T-helper 22 cell (primary cell): ENCODE data around the gene DHRS3.
"Not testable (repeated sequence)": the region's sequence is repeated elsewhere in the genome, so short reads cannot be mapped to it uniquely, and the experiment has no call there.

Experiments used
- DNase-seq: peaks from one replicate; pipeline ENCODE4 v3.0.0-alpha.2; 2020; ENCODE audit warnings: low read depth

DHRS3 gene

GRCh38 chr1:12574757-12575139 is 43.3 kb downstream of the DHRS3 start:
- DNase-seq, result no peak

DNA sequence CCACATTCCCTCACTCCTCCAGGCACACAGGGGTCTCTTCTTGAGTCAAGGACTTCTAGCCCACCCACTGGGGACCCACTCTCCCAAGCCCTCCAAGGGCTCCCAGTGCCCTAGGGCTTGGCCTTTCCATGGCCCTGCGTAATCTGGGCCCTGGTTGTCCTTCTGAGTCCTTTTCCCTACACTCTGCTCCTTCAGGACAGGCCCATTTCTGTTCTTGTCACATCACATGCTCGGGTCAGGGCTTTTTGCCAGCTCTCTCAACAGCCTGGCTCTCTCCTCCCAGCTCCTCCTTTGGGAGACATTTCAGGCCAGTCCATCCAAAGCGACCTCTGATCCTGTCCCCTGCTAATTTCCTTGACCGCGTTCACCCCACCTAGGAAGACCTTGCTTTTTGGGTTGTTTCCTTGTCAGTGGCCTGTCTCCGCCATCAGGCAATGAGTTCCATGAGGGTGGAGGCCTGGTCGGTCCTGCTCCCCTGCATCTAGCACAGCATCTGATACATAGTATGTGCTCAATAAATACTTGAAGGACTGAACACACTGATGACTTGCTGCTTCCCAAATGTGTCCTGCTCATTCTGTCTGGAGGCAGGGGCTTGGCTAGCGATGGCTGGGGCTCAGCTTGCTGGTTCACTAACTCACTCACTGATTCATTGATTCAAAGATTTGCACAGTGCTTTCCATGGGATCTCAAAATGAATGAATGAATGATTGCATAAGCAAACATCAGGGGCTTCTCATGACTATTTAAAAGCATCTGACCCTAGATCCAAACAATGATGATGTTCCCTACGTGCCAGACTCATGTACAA is 44.8 kb downstream of the DHRS3 start:
- DNase-seq, result no peak

DNA sequence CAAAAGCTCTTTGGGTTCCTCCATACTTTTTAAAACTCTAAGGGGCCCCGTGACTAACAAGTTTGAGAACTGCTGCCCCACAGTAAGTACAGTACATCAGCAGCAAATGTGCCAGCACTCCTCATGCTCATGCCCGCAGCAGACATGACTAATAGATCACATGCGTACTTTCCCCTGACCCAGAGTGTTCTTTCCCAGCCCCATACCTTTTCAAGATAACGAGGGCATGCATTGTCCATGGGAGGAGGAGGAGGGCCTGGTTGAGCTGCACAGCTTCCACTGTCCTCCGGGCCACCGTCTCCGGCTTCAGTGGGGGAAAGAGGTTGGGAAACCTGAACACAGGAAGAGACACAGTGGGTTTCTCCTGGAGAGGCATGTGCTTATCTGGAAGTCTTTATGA is 45.5 kb downstream of the DHRS3 start:
- no peak for DNase-seq

DNA sequence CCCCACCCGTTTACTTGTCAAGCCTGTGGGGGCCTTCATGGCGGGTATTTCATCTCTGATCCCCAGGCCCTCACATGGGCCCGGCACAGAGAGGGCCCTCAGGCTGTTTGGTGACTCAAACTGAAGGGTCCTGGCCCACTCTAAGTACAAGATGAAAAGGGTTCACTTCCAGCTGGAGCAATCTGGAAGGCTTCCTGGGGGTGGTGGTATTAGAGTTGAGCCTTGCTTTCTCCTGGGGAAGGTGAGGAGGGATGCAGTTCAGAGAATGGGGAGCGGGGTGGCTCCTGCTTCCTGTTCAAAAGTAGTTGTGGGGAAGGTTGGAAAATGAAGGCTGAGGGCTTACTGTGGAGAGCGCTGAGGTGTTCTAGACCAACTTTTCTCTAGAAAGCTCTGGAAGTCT is 47.7 kb downstream of the DHRS3 start:
- DNase-seq, result no peak

GRCh38 chr1:12568009-12568767 is 49.8 kb downstream of the DHRS3 start:
- no peak for DNase-seq

DNA sequence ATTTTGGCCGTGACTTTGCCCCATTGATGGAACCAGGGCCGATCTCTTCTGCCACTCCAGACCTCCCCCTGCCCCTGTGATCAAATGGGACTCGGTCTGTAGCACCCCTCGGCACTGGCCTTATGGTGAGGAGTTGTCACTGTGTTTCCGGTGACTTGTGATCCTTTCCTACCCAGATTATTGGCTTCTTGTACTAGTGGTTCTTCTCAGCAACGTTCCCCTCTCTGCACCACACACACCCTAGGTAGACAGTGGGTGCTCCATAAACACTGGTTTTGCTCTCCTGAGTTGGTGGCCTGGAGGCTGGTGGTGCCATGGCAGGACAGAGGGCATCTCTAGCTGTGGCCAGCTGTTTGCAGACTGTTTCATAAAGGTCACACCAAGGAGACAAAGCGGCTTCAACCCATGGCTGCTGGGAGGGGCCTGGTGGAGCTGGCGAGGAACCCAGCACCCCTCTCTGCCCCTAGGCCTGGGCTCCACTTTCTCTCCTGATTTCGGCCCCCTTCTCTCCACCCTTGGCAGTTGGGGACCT is 50.7 kb downstream of the DHRS3 start:
- no peak for DNase-seq

DNA sequence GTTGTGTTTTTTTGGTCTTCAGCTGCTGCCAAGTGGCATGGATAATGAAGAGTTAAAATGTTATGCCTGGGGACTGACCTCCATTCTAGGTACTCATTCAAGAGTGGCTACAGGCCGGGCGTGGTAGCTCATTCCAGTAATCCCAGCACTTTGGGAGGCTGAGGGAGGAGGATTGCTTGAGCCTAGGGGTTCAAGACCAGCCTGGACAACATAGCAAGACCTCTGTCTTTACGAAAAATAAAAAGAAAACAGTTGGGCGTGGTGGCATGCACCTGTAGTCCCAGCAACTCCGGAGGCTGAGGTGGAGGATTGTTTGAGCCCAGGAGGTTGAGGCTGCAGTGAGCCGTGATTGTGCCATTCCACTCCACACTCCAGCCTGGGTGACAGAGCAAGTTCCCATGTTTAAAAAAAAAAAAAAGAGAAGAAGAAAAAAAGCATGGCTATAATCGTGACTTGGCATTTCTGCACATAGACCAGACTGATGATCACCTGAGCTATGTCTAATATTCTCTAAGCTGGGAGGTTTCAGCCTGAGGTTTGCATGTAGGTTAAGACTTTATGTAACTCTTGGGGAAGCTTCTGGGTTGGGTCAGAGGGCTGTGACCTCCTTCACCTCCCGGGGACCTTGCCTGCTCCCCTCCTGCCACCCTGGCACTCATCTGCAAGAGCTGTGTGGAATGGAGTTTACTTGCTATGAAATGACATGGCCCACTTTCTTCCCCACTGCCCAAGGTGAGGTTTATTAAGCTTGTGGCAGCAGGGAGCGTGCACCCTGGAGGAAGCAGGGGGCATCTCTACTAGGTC is 51.3 kb downstream of the DHRS3 start:
- DNase-seq, result no peak

GRCh38 chr1:12565966-12566352 is 52.1 kb downstream of the DHRS3 start:
- DNase-seq, result no peak

- no peak for DNase-seq
Observed at GRCh38 chr1:12565094-12565965, 52.7 kb downstream of the DHRS3 start.

DNA sequence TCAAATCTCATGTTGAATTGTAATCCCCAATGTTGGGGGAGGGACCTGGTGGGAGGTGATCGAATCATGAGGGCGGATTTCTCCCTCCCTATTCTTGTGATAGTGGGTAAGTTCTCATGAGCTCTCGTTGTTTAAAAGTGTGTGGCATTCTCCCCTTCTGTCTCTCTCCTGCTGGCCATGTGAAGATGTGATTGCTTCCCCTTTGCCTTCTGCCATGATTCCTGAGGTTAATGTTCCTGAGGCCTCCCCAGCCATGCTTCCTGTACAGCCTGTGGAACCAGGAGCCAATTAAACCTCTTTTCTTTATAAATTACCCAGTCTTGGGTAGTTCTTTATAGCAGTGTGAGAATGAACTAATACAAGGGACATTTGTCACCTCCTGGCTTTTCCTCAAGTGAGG is 53.8 kb downstream of the DHRS3 start:
- not testable (repeated sequence) for DNase-seq

- no peak for DNase-seq
Observed at GRCh38 chr1:12562955-12563576, 54.9 kb downstream of the DHRS3 start.

DNA sequence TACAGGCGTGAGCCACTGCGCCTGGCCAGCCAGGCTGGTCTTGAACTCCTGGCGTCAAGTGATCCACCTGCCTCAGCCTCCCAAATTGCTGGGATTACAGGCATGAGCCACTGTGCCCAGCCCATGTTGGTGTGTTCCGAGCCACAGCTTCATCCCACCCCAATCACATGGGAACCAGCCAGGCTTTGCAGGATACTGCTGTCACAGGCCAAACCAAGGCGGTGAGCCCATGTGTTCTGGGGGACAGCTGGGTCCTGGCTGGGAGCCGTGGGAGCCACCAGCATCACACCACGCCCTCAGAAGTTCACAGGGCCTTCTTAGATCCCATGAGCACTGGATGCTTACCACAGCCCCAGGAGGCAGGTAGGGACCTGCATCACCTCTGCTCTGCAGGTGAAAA is 56.9 kb downstream of the DHRS3 start:
- DNase-seq, result no peak

DNA sequence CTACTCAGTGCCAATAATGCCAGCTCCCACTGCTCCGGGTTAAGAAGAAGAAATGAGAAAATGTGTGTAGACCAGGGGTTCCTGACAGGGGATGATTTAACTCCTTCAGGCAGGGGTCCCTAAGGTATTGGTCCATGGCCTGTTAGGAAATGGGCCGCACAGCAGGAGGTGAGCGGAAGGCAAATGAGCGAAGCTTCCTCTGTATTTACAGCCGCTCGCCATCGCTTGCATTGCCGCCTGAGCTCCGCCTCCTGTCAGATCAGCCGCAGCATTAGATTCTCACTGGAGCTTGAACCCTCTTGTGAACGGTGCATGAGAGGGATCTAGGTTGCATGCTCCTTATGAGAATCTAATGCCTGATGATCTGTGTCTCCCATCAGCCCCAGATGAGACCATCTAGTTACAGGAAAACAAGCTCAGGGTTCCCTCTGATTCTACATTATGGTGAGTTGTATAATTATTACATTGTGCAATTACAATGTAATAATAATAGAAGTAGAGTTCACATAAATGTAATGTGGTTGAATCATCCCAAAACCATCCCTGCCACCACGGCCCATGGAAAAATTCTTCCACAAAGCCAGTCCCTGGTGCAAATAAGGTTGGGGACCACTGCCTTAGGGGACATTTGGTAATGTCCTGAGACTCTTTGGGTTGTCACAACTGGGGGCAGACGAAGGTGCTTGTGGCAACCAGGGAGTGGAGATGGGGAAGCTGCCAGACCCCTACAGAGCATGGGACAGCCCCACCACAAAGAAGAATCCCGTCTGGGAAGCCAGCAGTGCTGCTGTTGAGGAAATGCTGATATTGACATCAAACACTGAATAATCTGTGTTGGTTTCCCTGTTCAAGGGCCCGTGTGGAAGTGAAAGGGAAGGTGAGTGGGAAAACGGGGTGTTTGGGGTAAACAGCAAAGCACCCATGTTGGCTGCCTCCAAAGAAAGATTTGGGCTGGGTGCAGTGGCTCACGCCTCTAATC is 60.8 kb downstream of the DHRS3 start:
- no peak for DNase-seq

- no peak for DNase-seq
Observed at GRCh38 chr1:12556368-12556930, 61.6 kb downstream of the DHRS3 start.

DNA sequence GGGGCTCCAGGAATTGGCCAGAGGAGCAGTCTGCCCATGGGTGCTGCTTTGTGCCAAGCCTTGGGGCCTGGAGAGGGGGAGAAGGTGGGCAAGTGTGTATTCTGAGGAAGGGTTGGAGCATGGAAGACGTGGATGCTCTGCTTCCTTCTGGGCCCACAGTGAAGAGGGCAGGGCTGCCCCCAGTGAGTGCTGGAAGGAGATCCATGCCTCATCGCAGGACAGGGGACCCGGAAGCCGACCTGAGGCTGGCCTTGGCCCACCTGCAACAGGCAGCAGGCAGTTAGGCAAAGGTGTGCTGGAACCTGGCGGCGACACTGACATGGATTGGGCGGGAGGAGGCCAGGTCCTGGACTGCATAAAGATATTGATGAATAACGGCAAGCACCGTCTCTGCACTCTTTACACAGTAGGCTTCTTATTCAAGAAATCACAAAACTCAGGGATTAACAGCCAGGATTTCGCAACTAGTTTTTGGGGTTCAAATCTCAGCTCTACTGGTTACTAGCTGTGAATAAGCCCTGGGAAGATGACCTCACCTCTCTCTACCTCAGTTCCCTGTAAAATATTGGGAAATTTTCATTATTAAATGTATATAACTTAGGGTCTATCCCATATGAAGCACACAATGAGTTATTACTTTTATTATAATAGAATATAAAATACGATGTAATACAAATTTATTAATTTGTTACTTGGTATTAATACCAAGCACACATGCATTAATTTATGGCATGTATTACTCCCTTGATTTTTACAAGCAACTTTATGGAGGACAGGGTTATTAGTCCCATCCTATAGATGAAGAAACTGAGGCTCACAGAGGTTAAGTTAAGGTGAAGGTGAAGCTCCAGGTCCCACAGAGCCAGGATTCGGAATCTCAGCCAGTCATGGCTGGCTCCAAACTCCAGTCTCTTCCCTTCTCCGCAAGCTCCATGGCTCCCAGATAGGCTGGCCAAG is 62.3 kb downstream of the DHRS3 start:
- no peak for DNase-seq

DNA sequence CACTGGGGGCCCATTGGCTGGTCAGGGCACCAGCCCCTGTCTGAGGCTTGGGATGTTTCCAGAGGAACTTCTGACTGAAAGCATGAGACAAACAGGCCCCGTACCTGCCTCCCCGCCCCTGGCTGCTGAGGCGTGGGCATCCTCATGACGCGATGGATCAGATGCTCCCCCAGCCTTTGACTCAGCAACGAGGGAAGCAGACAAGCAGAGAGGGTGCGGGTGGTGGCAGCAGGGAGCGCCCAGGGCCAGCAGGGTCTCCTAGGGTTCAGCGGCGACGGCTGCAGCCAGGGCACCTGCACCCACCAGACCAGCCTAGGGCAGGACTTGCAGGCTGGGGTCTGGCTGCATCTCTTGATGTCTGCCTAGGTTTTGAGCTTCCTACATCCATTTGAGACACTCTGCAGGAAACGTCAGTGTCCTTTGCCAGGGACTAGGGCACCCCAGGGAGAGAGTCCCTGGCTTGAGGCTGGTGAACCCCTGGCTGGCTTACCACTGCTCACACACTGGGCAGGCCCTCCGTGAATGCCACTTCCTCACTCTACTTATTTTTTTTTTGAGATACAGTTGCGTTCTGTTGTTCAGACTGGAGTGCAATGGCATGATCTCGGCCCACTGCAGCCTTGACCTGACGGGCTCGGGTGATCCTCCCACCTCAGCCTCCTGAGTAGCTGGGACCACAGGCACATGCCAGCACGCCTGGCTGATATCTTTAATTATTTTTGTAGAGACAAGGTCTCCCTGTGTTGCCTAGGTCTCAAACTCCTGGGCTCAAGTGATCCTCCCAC is 63.3 kb downstream of the DHRS3 start:
- no peak for DNase-seq

- no peak for DNase-seq
Observed at GRCh38 chr1:12553963-12554362, 64.0 kb downstream of the DHRS3 start.
